Activated CD4-positive, CD25-positive, alpha-beta regulatory T cell treated with anti-CD3 and anti-CD28 coated beads, Interleukin-2, amount 50 U/mL, for 24 hours (primary cell): ENCODE results near the gene VCAN.

Source experiments
- ATAC-seq, 2 donors: fragments of 150-1000 bp; cut with Tn5 transposase; one replicate each; pipeline ENCODE4 v1.10.0; 2021; ENCODE audit warnings: mild to moderate bottlenecking in 1 of 2, moderate library complexity in 1 of 2

VCAN gene

DNA sequence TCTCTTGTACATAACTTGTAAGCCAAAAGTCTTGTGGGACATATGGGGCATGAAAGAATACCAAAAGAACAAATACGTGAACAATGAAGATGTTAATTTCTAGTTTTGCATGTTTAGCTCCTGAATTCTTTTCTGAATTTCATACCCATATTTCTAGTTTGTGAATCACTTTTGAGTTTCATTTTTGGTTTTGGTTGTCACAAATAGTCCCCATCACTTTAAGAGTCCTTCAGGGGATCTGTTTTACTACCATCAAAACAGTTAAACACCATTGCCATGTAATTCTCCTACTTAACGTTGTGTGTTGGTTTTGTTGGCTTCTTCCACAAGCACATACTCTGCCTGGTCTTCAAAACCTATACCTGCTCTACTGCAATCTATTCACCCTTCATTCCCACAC lies 27.0 kb downstream of the VCAN start:
- no peak for ATAC-seq

DNA sequence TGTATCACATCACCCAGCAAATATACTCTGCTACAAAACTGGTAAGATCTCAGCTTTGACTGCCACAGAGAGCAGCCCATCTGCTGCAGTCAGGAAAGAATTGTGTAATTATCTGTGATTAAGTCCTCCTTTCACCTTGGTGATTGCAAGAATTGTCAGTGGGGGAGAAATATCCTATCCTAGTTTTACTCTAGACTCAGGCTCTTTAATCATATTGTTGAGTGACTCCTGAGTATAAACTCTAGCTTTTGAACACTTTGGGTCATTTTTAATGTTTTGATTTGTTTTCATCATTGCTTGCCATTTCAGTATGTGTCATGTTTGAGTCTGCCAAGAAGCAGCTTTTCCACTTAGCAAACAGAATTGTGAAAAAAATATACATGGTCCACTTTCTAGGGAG lies 32.1 kb downstream of the VCAN start:
- ATAC-seq, result no peak

DNA sequence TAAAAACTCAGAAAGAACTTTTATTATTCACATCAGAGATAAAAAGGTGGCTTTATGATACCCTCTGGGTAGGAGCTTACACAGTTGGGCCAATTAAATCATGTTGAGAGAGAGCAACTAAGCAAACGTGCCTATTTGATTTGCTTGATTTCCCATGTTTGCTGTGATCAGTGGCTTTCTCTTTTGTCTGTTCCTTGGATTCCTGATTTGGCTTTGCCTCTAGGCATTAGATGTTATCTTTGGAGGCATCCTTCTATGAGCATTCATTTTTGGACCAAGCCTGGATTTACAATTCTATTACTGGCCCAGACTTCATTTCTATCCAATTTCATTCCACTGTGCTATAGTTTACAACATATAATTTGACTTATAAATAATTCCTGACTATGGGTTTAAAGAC lies 35.9 kb downstream of the VCAN start:
- no peak for ATAC-seq

DNA sequence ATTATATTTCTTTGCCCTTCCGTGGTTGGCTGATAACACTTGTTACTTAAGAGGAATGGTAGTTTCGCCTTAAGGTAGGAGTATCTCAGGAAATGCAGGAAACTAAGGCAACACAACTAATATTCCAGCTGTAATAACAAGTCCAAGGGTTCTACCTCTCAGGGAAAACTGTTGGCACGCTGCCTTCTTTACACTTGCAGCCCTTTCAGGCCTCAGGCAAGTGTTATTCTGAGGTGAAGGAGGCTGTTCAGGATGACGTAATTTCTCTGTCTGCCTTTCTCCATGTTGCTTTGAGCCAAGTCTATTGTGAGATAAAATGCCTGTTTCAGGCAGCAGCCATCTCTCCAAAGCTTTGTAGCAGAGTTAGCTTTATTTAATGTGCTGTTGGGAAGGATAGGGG lies 38.0 kb downstream of the VCAN start:
- no peak for ATAC-seq

DNA sequence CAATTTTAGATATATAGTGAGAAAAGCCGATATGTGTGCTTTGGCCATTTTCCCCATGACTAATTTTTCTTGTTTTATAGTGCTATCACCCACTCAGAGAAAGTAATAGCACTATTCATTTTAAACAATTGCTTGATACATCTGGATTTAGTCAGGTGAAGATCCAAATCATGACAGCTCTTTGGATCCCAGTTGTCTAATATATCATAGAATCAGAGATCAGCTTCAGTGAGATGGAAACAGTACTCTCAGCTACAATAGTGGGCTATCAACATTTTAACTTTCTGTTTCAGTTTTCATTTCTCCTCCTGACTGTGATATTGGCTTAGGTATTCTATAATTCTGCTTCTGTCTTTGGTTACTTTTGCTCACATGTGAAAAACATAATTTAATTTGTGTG lies 38.7 kb downstream of the VCAN start:
- ATAC-seq, result no peak

DNA sequence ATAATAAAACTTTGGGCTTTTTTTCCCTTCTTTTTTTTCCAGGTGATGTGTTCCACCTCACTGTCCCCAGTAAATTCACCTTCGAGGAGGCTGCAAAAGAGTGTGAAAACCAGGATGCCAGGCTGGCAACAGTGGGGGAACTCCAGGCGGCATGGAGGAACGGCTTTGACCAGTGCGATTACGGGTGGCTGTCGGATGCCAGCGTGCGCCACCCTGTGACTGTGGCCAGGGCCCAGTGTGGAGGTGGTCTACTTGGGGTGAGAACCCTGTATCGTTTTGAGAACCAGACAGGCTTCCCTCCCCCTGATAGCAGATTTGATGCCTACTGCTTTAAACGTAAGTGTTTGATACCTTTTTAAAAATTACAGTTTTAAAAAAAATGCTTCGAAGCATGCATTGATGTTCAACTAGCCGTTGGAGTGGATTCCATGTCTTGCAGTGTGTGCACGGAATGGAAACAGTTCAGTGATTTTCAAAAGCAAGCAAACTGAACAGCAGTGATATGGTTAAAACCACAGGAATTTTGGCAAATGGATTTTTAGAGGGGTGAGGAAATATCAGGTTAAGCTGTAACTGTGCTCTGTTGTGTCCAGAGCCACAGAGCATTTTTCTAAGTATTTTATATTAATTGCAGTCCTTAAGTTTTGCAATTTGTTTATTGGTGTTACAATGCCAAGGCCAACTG lies 40.7 kb downstream of the VCAN start:
- ATAC-seq, result no peak

DNA sequence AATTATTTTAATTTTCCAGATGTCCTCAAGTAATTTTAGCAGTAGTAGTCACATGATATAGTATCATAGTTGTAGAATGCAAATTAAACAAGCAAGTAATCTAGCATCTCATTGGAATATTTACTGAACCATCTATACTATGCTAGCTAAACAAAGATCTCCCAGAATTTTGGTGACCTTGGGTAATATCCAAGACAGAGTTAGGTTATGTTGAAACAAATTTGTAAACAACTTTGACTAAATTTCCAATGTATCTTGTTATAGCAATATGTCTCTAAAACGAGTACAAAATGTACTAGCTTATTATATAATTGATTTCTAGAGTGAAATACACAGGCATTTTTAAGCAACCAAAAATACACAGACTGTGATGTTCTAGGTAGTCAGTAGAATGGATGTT lies 41.5 kb downstream of the VCAN start:
- no peak for ATAC-seq

DNA sequence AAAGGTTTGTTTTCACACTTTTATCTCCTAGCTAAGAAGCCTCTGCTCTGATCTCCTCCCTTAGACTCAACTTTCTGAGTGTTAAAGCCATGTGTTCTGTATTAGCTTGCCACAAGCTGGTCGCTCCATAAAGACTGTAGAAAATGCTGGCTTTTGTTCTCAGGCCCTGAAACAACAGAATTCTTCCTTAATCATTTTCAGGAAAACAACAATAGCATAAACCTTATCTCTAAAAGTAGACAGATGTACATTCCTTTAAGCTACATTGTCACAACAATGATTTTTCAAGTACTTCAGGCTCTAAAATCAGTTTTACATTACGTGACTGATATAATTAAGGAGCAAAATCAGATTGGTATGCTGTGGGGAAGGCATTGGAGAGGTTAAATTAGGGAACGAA lies 41.9 kb downstream of the VCAN start:
- no peak for ATAC-seq

DNA sequence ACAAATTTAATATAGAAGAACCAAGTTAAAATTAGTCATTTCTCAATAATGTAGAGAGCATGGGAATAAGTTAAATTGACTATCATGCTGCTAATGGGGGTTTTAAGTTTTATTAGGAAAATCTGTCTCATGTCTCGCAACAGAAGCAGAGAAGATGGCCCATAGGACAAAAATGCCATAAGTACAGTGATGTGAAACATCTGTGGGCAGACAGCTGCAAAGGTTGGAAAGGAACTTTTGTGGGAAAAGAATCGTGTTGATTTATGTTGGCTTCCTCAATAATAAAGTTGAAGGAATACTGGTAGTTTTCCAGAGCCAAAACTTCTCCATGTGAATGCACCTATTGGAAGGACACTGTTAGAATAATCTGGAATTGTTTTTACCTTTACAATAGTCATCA lies 44.8 kb downstream of the VCAN start:
- ATAC-seq, result no peak

DNA sequence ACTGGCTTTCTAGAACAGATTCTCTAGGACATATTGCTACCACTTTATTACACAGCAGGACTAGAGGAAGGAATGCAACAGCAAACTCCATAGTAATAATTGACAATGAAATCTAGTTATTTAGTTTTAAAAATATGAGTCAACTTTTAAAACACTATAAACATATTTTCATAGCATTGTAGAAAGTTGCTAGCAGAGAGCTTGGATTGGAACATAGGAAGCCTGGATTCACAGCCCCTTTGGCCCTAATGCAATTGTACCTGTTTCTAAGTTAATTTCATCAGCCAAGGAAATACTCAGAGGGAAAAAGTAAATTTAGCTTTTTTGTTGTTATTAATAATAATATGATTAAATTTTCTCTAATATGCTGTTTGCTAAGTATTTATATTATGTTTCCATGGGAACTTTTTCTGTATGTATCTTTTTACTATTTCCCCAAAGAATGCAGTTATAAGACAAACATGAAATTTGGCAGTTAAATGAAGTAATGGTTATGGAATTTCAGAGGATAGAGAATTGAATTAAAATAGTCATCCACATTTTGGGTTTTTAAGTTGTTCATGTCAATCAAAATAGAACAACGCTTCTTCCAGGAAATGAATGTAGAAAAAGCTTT lies 45.6 kb downstream of the VCAN start:
- ATAC-seq, result no peak

DNA sequence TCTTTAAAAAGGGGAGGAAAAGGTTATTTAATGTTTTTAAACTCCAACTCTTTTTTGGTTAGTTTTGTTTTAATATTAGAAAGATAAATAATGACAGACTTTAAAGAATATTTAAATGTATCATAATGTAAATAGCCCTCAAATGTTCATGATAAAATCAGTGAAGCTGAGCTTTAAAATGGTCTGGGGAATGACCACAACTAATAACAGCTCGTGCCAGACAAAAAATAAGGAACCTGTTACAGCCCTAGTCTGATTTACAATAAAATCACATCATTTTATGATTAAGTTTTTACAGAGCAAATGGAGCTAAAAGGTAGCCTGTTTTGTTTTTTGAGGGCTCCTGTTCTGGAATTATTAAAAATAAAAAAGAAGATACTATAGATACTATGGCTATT lies 46.1 kb downstream of the VCAN start:
- no peak for ATAC-seq

DNA sequence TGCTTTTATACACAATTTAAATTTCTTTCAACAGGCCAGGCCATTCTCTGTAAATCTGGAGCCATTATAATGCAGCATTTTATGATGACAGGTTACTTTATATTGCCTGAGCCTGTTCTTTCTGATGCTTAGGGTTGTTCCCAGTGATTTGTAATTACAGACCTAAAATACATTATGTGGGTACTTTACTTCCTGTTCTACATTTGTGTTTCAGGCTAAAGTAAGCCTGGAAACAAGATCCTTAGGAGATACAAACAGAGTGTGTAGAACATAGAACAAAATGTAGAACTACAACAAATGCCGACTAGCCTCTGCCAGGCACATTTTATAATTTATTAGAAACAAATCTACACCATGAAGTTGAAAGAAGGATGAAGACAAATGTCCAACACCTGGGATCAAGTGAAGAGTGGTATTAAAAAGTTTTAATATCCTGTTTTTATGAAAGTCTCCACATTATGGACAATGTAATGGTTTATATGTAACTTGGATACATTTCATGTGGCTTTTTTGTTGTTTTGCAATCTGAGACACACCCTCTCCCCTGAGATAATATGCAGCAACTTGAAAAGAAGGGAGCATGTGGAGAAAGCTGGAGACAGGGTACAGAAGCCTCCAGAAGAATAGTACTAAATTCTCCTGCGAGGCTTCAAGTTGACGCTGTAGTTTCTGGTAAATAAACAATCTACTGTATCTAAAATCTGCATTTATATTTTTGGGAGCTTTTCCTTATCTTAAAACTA lies 46.9 kb downstream of the VCAN start:
- ATAC-seq, result no peak

DNA sequence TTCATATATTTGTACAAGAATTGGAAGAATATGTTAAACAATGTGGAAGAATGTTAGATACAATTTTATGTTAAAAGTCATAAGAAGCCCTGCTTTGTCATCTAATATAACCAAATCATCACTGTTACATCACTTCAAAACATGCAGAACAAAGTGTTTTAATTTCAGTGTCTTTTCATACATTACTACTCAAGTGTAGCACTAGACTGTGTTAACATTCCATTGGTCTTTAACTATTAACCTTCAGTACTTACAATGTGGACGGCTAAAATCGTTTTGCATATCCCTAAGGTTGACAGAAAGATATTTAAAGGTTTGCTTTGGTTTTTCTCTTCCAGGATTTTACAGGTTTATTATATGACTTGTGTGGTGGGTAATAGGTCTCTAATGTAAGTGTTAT lies 50.9 kb downstream of the VCAN start:
- ATAC-seq, result no peak

DNA sequence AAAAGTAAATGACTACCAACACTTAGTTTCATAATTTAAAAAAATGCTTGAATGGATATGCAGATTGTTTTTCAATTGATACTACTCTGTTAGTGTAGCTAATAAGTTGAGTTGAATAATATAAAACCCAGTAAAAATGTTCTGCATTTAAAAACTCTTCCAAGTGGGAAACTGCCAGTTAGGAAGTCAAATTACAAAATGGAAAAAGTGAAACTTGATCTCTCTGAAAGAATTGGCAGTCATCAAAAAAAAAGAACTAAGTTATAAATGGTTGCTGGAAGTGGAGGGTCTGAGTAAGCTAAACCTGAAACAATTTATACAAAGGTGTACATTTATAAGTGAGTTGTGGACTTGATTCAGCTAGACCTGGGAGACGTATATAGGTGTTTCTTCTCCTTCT lies 52.4 kb downstream of the VCAN start:
- ATAC-seq, result no peak

DNA sequence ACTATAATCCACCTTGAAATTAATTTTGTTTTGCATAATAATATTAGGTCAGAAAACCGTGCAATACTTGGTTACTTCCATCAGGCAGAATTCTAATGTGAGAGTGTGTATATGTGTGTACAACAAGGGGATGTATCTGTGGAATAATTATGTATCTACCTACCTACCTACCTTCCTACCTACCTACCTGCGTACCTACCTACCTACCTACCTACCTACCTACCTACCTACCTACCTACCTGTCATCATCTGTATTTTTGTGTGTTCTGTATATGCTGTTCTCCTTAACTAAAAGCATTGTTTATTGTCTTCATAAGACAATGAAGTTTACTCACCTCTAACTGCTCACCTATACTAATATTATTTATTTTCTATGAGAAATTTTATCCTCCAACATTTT lies 52.8 kb downstream of the VCAN start:
- ATAC-seq, result no peak

DNA sequence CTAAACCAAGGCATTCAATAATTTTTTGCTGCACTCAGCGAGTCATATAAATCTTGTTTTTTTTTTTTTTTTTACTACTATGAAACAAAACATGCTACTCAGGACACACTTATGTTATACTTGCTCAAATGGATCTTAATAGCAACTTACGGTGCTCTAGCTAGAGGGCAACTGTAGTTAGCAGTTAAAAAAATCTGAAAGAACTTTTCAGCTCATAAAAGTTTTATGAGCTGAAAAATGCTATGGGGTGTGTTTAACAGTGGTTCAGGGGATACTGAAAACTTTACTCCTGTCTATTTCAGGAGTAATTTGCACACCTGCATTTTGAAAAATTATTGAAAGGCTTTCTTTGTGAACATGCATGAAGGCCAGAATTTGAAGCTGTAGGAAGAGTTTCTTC lies 53.4 kb downstream of the VCAN start:
- no peak for ATAC-seq

DNA sequence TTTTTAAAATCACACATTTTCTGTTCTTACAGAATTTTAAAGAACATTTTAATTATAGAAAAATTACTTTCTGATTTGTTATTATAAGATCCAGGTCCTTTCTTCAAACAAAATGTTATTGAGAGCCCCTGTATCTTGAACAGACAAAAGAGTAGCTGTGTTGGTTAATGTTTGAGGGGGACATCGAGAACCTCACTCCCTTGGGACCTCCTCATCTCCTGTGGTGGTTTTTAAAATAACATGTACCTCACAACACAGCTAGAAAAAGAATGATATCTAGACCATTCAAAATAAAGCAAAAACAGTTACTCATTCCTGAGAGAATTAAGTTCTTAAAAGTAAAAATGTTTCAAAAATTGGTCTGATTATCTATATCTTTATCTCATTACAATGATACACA lies 54.7 kb downstream of the VCAN start:
- no peak for ATAC-seq

DNA sequence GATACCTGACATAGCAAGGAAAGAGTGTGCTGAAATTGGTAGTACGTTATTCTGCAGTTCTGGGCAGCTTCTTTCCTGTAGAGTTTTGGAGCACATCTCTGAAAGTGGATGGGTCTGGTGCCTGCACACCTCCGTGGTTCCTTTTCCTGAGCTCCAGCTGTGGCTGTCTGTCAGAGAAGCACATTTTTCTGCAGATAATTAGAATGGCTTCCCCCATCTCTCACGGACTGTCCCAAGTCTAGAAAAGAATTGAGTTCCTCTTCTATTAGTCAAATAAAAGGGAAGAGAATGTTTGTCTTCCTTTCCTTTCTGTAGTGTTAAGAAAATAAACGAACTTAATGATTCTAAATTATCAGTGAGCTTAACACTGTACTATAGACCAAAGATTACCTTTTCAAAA lies 55.7 kb downstream of the VCAN start:
- ATAC-seq, result no peak

DNA sequence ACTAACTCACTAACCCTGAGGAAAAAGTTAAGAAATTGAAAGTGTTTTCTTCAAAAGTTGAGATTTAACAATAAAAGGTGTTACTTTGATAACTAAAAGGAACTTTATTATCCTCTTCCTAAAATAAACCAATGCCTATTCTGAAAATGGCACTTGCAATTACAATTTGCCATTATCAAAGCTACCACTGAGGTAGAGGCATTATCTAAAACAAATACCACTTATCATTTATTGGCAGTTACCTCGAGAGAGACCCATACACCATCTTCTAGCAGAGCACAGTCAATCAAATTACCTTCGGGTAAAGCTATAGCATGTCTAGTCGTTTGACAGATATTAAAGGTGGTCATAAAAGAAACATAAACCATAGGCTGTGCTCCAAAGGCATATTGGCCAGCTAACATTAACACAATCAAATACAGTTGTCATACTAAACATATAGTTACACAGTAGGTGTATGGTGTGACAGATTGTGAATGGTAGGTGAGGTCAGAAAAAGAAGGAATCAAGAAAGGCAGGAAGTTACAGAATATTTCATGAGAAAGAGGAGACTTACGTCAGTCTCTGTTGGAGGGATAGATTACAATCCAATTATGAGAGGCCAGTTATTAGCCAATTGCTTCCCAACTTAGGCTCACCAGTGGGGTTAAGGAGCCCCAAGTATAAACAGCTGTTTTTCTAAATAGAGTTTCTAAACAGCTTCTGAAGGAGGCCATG lies 56.3 kb downstream of the VCAN start:
- no peak for ATAC-seq

DNA sequence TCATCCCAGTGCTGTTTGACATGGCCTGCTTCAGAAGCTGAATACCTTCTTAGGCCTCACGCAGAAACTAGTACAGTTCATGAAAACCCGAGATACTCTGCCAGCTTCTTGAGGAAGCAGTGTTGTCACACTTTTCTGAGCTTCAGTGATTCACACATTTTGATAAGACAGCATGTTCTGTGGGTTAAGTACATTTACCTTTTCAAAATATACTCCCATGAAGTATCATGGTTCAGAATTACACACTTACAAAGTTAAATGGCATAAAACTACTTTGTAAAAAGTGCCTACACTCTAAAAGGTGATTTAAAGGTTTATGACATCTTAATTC lies 56.9 kb downstream of the VCAN start:
- no peak for ATAC-seq

DNA sequence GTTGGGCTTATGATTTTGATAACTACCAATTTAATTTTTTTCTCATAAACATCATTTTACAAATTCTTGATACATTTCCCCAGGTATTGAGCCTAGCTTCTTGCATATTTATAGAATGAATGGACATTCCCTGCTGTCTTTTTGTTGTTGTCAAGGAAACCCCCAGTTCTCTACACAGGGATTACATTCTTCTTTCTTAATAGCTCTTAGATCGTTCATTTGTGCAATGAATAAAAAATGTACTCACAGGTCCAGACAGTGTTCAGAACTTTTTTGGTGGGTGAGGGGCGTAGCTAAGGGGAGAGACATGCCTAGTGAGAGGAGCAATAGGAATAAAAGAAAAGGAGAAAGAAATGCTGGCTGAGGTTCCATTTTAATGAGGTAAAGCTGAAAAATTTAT lies 58.6 kb downstream of the VCAN start:
- no peak for ATAC-seq

DNA sequence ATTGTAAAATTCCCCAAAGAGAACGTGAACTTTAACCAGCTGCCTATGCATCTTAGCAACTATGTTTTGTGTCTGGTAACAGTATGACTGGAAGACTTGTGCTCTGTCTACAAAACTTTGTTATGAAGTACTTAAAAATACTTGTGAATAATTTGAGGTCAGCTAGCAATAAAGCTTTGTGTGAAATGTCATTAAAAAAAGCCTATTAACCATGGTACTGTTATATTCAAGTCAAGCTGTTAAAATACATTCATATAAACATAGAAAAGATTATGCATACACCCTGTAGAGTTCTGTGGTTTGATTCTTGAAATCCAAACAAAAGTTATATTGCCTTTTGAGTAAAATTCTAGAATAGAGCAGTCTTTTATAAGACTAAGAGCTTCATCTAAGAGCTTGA lies 60.1 kb downstream of the VCAN start:
- no peak for ATAC-seq

DNA sequence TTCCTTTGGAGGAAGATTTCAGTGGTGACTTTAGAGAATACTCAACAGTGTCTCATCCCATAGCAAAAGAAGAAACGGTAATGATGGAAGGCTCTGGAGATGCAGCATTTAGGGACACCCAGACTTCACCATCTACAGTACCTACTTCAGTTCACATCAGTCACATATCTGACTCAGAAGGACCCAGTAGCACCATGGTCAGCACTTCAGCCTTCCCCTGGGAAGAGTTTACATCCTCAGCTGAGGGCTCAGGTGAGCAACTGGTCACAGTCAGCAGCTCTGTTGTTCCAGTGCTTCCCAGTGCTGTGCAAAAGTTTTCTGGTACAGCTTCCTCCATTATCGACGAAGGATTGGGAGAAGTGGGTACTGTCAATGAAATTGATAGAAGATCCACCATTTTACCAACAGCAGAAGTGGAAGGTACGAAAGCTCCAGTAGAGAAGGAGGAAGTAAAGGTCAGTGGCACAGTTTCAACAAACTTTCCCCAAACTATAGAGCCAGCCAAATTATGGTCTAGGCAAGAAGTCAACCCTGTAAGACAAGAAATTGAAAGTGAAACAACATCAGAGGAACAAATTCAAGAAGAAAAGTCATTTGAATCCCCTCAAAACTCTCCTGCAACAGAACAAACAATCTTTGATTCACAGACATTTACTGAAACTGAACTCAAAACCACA lies 67.4 kb downstream of the VCAN start:
- no peak for ATAC-seq

DNA sequence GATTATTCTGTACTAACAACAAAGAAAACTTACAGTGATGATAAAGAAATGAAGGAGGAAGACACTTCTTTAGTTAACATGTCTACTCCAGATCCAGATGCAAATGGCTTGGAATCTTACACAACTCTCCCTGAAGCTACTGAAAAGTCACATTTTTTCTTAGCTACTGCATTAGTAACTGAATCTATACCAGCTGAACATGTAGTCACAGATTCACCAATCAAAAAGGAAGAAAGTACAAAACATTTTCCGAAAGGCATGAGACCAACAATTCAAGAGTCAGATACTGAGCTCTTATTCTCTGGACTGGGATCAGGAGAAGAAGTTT lies 67.9 kb downstream of the VCAN start:
- no peak for ATAC-seq
